Thyroid gland (tissue), 4 donors: ENCODE measurements around the gene SH3BGRL.

Experiments
- CTCF ChIP-seq, 6 experiments: fragments of 200-600 bp in 3 of 6; fragments of 450-650 bp in 3 of 6; sonication (generic) in 3 of 6; IDR thresholded peaks; one replicate each; pipeline ENCODE4 v1.5.1; 2016 to 2019; ENCODE audit warnings: antibody characterized with exemption in 6 of 6, mild to moderate bottlenecking in 2 of 6, inconsistent platforms in 1 of 6, moderate library complexity in 1 of 6
- POLR2A ChIP-seq, 2 donors: fragments of 450-650 bp; IDR thresholded peaks; one replicate each; pipeline ENCODE4 v1.6.1; 2017; ENCODE audit warnings: antibody characterized with exemption in 2 of 2, mild to moderate bottlenecking in 2 of 2, moderate library complexity in 1 of 2

- TF ChIP-seq CTCF (IDR thresholded peaks at IDR 0.05) (no peak), POLR2A (IDR thresholded peaks at IDR 0.05) (no peak)
Observed at GRCh38 chrX:81278616-81279015, 76.7 kb downstream of the SH3BGRL start.
